Upper lobe of left lung (tissue), 6 donors: ENCODE measurements around the gene SIM1. TPM values are rescaled to one million over a fixed set of nuclear protein-coding genes. Genes with fewer than 3 reads are reported as not detected.

Experiments used
- ATAC-seq, 2 donors: fragments of 200-7000 bp; cut with Tn5 transposase; one replicate each; pipeline ENCODE4 v1.9.1; 2022; ENCODE audit warnings: mild to moderate bottlenecking in 2 of 2, moderate library complexity in 2 of 2; ENCODE audit not compliant: low FRiP score in 2 of 2
- DNase-seq, 2 donors: peaks; one replicate each; pipeline ENCODE4 v3.0.0-alpha.2; 2019 to 2020
- H3K27ac ChIP-seq, 4 donors: fragments of 200-600 bp; sonication (generic); one replicate each; pipeline ENCODE4 v1.5.1; 2016 to 2019
- H3K27me3 ChIP-seq, 4 donors: fragments of 200-600 bp; sonication (generic); one replicate each; pipeline ENCODE4 v1.5.1; 2017 to 2019
- H3K36me3 ChIP-seq, 4 donors: fragments of 200-600 bp; sonication (generic); one replicate each; pipeline ENCODE4 v1.5.1; 2016 to 2019
- H3K4me1 ChIP-seq, 4 donors: fragments of 200-600 bp; sonication (generic); one replicate each; pipeline ENCODE4 v1.5.1; 2018 to 2019
- H3K4me3 ChIP-seq, 4 donors: fragments of 200-600 bp; sonication (generic); one replicate each; pipeline ENCODE4 v1.5.1; 2017 to 2019; ENCODE audit warnings: mild to moderate bottlenecking in 2 of 4, moderate library complexity in 1 of 4
- H3K9me3 ChIP-seq, 4 donors: fragments of 200-600 bp; sonication (generic); one replicate each; pipeline ENCODE4 v1.5.1; 2018 to 2019
- CTCF ChIP-seq, 6 experiments: fragments of 450-650 bp in 4 of 6; fragments of 200-600 bp in 2 of 6; sonication (generic) in 2 of 6; IDR thresholded peaks; one replicate each; pipeline ENCODE4 v1.5.1; 2016 to 2019; ENCODE audit warnings: antibody characterized with exemption in 6 of 6
- EP300 ChIP-seq, 4 donors: sonication (generic); formaldehyde crosslinking; IDR thresholded peaks; one replicate each; pipeline ENCODE4 v1.5.1; 2017; ENCODE audit warnings: antibody characterized with exemption in 4 of 4, control low read depth in 2 of 4
- POLR2A ChIP-seq, 4 donors: fragments of 450-650 bp; IDR thresholded peaks; one replicate each; pipeline ENCODE4 v1.5.1; 2016 to 2017; ENCODE audit warnings: antibody characterized with exemption in 4 of 4, mild to moderate bottlenecking in 2 of 4
- POLR2AphosphoS5 ChIP-seq, 2 donors: sonication (generic); formaldehyde crosslinking; IDR thresholded peaks; one replicate each; pipeline ENCODE4 v1.5.1; 2017; ENCODE audit warnings: antibody characterized with exemption in 2 of 2
- WGBS, 2 donors: methylation state at CpG; one replicate each; pipeline ENCODE4 v1.1.5; 2017 to 2018; 5-methylcytosine and 5-hydroxymethylcytosine counted together
- total RNA-seq, 6 donors: library from RNA; depleted of rRNA in 4 of 6; stranded (reverse); fragments of >200 nt in 4 of 6; gene quantifications; one replicate each; pipeline versions ENCODE4 v1.1.0 to v1.2.1, GENCODE V29; 2016 to 2021
- donor health status: DM: no; HTN: no; CAD: no; lungs with moderate emphysema.
- donor health status: DM: no; HTN: yes; CAD: no; lungs with severe emphysema.

Gene SIM1
- total RNA-seq, 6 donors from 2014 or later: not detected

GRCh38 chr6:100336876-100337275 lies 127.8 kb downstream of the SIM1 start:
- Histone ChIP-seq H3K4me1 (no peaks in the 10 kb centered on the region), H3K27me3 (no peaks in the 10 kb centered on the region), H3K27ac (no peak overlapping the region), H3K36me3 (no peaks in the 10 kb centered on the region), H3K9me3 (no peaks in the 10 kb centered on the region), H3K4me3 (no peak overlapping the region)
- no peak for TF ChIP-seq POLR2A (IDR thresholded peaks at IDR 0.05)
- TF ChIP-seq EP300 (IDR thresholded peaks at IDR 0.05): no peak
- no peak for TF ChIP-seq POLR2AphosphoS5 (IDR thresholded peaks at IDR 0.05)
- TF ChIP-seq CTCF (IDR thresholded peaks at IDR 0.05): no peak
- ATAC-seq (no peak), DNase-seq (no peak)
- WGBS, 2 donors: 83 to 85% methylated on average over 2 of the region's 2 CpGs

- H3K4me1 ChIP-seq: no peaks in the 10 kb centered on the region
- H3K9me3 ChIP-seq: no peaks in the 10 kb centered on the region
- no peaks in the 10 kb centered on the region for H3K27me3 ChIP-seq
- DNase-seq (no peak), ATAC-seq (no peak)
- no peak overlapping the region for H3K4me3 ChIP-seq
- no peaks in the 10 kb centered on the region for H3K36me3 ChIP-seq
- TF ChIP-seq EP300 (IDR thresholded peaks at IDR 0.05) (no peak), POLR2AphosphoS5 (IDR thresholded peaks at IDR 0.05) (no peak), CTCF (IDR thresholded peaks at IDR 0.05) (no peak), POLR2A (IDR thresholded peaks at IDR 0.05) (no peak)
- no peak overlapping the region for H3K27ac ChIP-seq
- 35 to 57% methylated on average over 1 of the region's 1 CpG for WGBS, 2 donors
These were observed 128.7 kb downstream of the SIM1 start for GRCh38 chr6:100335991-100336390.
